Esophagus squamous epithelium (tissue), 4 donors: ENCODE results near the gene FAHD2A.

Source experiments
- POLR2A ChIP-seq, 4 donors: fragments of 450-650 bp; IDR thresholded peaks; one replicate each; pipeline ENCODE4 v1.6.1; 2017; ENCODE audit warnings: antibody characterized with exemption in 4 of 4, mild to moderate bottlenecking in 4 of 4, moderate library complexity in 3 of 4
- TF ChIP-seq, protein P1 (sequence below), 6 experiments: fragments of 450-650 bp in 4 of 6; fragments of 200-600 bp in 2 of 6; sonication (generic) in 2 of 6; IDR thresholded peaks; one replicate each; pipeline ENCODE4 v1.5.1; 2016 to 2019; ENCODE audit warnings: antibody characterized with exemption in 6 of 6, mild to moderate bottlenecking in 4 of 6, moderate library complexity in 4 of 6

DNA sequence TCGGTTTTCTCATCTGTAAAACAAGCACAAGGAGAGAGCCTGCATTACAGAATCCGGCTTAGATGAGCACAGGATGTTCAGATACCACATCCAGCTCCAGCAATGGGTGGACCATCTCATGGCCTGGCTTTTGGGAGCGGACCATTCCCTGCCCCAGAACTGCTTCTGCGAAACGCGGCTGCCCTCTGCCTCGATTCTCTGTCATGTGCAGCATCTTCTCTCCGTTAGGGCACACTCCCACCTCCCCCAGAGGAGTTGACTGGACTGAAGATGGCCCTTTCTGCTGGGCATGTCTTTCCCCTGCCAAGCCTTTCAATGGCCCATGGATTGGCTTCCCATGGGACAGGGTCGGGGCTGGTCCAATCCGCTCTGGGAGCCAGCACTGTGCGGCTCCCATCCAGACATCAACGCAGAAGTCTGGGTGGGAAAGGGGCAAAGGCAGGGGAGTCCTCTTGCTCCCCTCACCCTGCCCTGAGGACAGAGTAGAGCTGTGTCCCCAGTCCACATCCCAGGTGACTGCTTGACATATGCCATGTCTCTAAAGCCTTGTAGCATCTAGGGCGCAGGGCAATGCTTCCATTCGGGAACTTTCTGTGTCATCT is 14.3 kb upstream of the FAHD2A start:
- TF ChIP-seq, protein P1, sequence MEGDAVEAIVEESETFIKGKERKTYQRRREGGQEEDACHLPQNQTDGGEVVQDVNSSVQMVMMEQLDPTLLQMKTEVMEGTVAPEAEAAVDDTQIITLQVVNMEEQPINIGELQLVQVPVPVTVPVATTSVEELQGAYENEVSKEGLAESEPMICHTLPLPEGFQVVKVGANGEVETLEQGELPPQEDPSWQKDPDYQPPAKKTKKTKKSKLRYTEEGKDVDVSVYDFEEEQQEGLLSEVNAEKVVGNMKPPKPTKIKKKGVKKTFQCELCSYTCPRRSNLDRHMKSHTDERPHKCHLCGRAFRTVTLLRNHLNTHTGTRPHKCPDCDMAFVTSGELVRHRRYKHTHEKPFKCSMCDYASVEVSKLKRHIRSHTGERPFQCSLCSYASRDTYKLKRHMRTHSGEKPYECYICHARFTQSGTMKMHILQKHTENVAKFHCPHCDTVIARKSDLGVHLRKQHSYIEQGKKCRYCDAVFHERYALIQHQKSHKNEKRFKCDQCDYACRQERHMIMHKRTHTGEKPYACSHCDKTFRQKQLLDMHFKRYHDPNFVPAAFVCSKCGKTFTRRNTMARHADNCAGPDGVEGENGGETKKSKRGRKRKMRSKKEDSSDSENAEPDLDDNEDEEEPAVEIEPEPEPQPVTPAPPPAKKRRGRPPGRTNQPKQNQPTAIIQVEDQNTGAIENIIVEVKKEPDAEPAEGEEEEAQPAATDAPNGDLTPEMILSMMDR (IDR thresholded peaks at IDR 0.05) = no peak
- no peak for TF ChIP-seq POLR2A (IDR thresholded peaks at IDR 0.05)
